Measurements from ENCODE around the gene HAUS2. TPM values are rescaled to one million over a fixed set of nuclear protein-coding genes. Genes with fewer than 3 reads are reported as not detected.

Gene HAUS2
- total RNA-seq, 1 experiment from 2014 or later = 39.8 TPM

DNA sequence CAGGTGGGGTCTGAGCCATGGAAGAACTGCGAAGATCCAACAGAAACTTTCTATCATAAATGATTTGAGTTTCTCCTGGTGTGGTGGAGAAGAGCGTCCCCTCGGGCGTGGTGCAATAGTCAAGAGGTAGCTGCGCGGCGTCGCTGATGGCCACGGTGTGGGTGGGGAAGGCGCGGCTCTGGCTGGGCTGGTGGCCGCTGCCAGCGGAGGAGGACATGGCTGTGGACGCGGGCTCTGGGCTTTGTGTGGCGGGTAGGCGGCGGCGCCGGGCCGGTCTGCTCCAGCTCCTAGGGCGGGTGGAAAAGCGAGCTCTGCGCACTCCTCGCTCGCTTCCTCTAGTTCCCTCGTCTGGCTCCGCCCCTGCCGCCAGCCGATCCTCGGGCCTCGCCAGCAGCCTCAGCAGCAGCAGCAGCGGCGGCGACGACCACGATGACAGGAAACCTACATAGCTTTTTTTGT is 32.7 kb downstream of the HAUS2 start:
- H3K4me3 ChIP-seq (replicated peaks in 1 of 2; ENCODE audit: low read depth in 1 of 2, low read length in 2 of 2) = peak overlapping the region; percentile 49 to 58
- POLR2A ChIA-PET = interaction anchor here (0.6 to 2.4 kb wide), 3 partner anchors 9 to 12 kb away, joined by 3 to 8 read pairs (median 4); no protein-coding TSS in a partner anchor
- H3K9me3 ChIP-seq (ENCODE audit: control insufficient read depth in 1 of 2, insufficient read depth in 1 of 2, low read depth in 1 of 2, low read length in 2 of 2) = no peaks in the 10 kb centered on the region
- BruUV-seq (replicated peaks) = no TSS peak
- DNase-seq (ENCODE audit: low read depth, low spot score) = no peak
- H4K20me1 ChIP-seq (ENCODE audit: insufficient read depth) = no peaks in the 10 kb centered on the region
- H3K36me3 ChIP-seq (ENCODE audit: control insufficient read depth in 1 of 2, insufficient read depth in 2 of 2, low read length in 2 of 2) = no peaks in the 10 kb centered on the region
- no peaks in the 10 kb centered on the region; the same call in 1 of the 2 replicates for H3K27me3 ChIP-seq (ENCODE audit: insufficient read depth, low read length)
- peak overlapping the region; percentile 81 for H3K4me2 ChIP-seq (ENCODE audit: low read length)
- CTCF ChIA-PET = interaction anchor here (1.0 kb wide), 1 partner anchor 11 kb away, joined by 8 read pairs; no protein-coding TSS in a partner anchor
- peak overlapping the region; percentile 57 for H3K9ac ChIP-seq (ENCODE audit: low read length)
- intact Hi-C loops (cut with micrococcal nuclease) = no loop called here
- ATAC-seq = peak; percentile 99
- no peaks in the 10 kb centered on the region for H3K9me2 ChIP-seq (ENCODE audit: insufficient read depth)
- no peak overlapping the region for H2AFZ ChIP-seq (ENCODE audit: low read depth, low read length, poor library complexity, severe bottlenecking)
- peaks cover 4% of the 10 kb centered on the region; the same call in 1 of the 2 replicates for H3K79me2 ChIP-seq (ENCODE audit: insufficient read depth, low read length)
- H3K4me1 ChIP-seq (ENCODE audit: control insufficient read depth in 1 of 2, insufficient read depth in 2 of 2, low read length in 2 of 2) = peaks cover 7 to 14% of the 10 kb centered on the region in 2 experiments
- TF ChIP-seq ELF1 (IDR thresholded peaks at IDR 0.05; ENCODE audit: borderline replicate concordance, low read depth) = no peak
- TF ChIP-seq JUND (IDR thresholded peaks at IDR 0.05) = no peak
- TF ChIP-seq, protein P1, sequence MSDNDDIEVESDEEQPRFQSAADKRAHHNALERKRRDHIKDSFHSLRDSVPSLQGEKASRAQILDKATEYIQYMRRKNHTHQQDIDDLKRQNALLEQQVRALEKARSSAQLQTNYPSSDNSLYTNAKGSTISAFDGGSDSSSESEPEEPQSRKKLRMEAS (IDR thresholded peaks at IDR 0.05) = peak; percentile 57; the same call in 1 of the 2 replicates
- TF ChIP-seq CBX3 (IDR thresholded peaks at IDR 0.05; ENCODE audit: low read depth) = 0 out of 2 replicates have a peak, but pooled peaks have one; percentile 27
- TF ChIP-seq POLR2AphosphoS5 (IDR thresholded peaks at IDR 0.05; ENCODE audit: low read depth, low read length) = peak; percentile 60
- RAD21 ChIA-PET (ENCODE audit: low non-redundant PET in 1 of 2, low total read pairs in 2 of 2, uncharacterized antibody in 2 of 2, unreplicated experiment in 2 of 2) = no interaction called here
- no peak overlapping the region for H3K27ac ChIP-seq (ENCODE audit: low read depth, low read length)

DNA sequence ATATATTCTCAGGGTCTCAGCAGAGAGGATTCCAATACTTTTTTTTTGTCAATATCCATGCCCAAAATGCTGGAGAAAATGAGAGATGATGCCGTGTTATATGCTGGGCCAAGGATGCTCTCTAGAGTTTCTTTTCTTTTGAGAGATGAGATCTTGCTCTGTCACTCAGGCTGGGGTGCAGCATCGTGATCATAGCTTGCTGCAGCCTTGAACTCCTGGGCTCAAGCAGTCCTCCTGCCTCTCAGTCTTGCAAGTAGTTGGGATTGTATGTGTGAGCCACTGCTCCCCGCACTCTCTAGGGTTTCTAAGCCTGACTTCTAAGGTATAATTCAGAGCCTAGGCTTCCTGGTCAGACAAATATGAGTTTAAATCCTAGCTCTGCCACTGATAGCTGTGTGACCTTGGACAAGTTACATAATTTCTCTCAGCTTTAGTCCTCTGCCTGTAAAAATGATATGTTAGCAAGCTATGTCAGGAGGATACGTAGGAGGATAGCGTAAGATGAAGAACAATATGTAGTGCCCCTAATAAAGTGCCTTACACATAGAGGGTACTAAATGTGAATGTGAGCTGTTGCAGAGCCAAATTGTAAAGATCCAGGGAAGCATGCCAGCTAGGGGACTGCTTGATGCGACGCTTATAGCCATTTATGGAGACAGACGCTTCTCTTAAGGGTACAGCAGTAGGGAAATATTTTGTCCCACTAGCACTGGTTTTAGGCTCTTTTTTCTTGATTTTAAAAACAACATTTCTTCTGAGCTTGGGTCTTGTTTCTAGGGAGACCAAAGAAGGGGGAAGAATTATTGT is 34.1 kb downstream of the HAUS2 start:
- H3K27me3 ChIP-seq (ENCODE audit: insufficient read depth, low read length) = no peaks in the 10 kb centered on the region
- ChIA-PET CTCF (interaction anchor here (0.8 kb wide), 1 partner anchor 9 kb away, joined by 3 read pairs; no protein-coding TSS in a partner anchor), POLR2A (interaction anchor here (2.4 kb wide), 1 partner anchor 9 kb away, joined by 8 read pairs; no protein-coding TSS in a partner anchor), RAD21 (ENCODE audit: low non-redundant PET in 1 of 2, low total read pairs in 2 of 2, uncharacterized antibody in 2 of 2, unreplicated experiment in 2 of 2) (interaction anchor here in 1 of 2 experiments (0.5 kb wide), 1 partner anchor 68 kb away, joined by 4 read pairs; no protein-coding TSS in a partner anchor)
- H3K4me2 ChIP-seq (ENCODE audit: low read length) = no peak overlapping the region; the same call in 1 of the 2 replicates
- intact Hi-C loops (cut with micrococcal nuclease) = no loop called here
- H4K20me1 ChIP-seq (ENCODE audit: insufficient read depth) = no peaks in the 10 kb centered on the region
- H3K36me3 ChIP-seq (ENCODE audit: control insufficient read depth in 1 of 2, insufficient read depth in 2 of 2, low read length in 2 of 2) = no peaks in the 10 kb centered on the region
- H3K4me3 ChIP-seq (replicated peaks in 1 of 2; ENCODE audit: low read depth in 1 of 2, low read length in 2 of 2) = no peak overlapping the region
- no peak for DNase-seq (ENCODE audit: low read depth, low spot score)
- no peak overlapping the region for H2AFZ ChIP-seq (ENCODE audit: low read depth, low read length, poor library complexity, severe bottlenecking)
- ATAC-seq = no peak
- H3K79me2 ChIP-seq (ENCODE audit: insufficient read depth, low read length) = peaks cover 4% of the 10 kb centered on the region; the same call in 1 of the 2 replicates
- no TSS peak for BruUV-seq (replicated peaks)
- no peak for TF ChIP-seq CBX3 (IDR thresholded peaks at IDR 0.05; ENCODE audit: low read depth)
- TF ChIP-seq YY1 (IDR thresholded peaks at IDR 0.05; ENCODE audit: extremely low read depth, insufficient replicate concordance, low read depth, low read length) = no peak
- TF ChIP-seq CEBPB (IDR thresholded peaks at IDR 0.05; ENCODE audit: low read depth) = no peak
- no peak for TF ChIP-seq POLR2AphosphoS5 (IDR thresholded peaks at IDR 0.05; ENCODE audit: low read depth, low read length)
- TF ChIP-seq SIN3A (IDR thresholded peaks at IDR 0.05; ENCODE audit: low read depth) = no peak
- TF ChIP-seq, protein P1 (IDR thresholded peaks at IDR 0.05) = no peak
- H3K27ac ChIP-seq (ENCODE audit: low read depth, low read length) = no peak overlapping the region
- H3K9me2 ChIP-seq (ENCODE audit: insufficient read depth) = no peaks in the 10 kb centered on the region
- H3K4me1 ChIP-seq (ENCODE audit: control insufficient read depth in 1 of 2, insufficient read depth in 2 of 2, low read length in 2 of 2) = peaks cover 7 to 15% of the 10 kb centered on the region in 2 experiments
- H3K9me3 ChIP-seq (ENCODE audit: control insufficient read depth in 1 of 2, insufficient read depth in 1 of 2, low read depth in 1 of 2, low read length in 2 of 2) = no peaks in the 10 kb centered on the region
- no peak overlapping the region for H3K9ac ChIP-seq (ENCODE audit: low read length)
